SK-N-SH treated with all-trans-retinoic acid at 6 μM for 48 hours (cell line): ENCODE results near the gene CACNA2D3.

ENCODE experiments used
- ATAC-seq: fragments of 200-7000 bp; cut with Tn5 transposase; 3 replicates; pipeline ENCODE4 v1.9.1; 2020; ENCODE audit warnings: mild to moderate bottlenecking, moderate library complexity
- ARNTL ChIP-seq: fragments of 450-650 bp; formaldehyde crosslinking; IDR thresholded peaks from 2 replicates; pipeline ENCODE4 v1.5.0; 2020; ENCODE audit warnings: low read depth, mild to moderate bottlenecking, moderate library complexity, borderline replicate concordance
- BACH2 ChIP-seq: fragments of 250-450 bp; sonication (Bioruptor Pico); IDR thresholded peaks from 2 replicates; pipeline ENCODE4 v1.9.0; 2021; ENCODE audit warnings: mild to moderate bottlenecking, borderline replicate concordance
- CREB5 ChIP-seq: fragments of 250-450 bp; sonication (Bioruptor Pico); IDR thresholded peaks from 2 replicates; pipeline ENCODE4 v1.5.1; 2020; ENCODE audit warnings: low read depth, mild to moderate bottlenecking, moderate library complexity
- CSDC2 ChIP-seq: fragments of 250-450 bp; sonication (Bioruptor Pico); IDR thresholded peaks from 2 replicates; pipeline ENCODE4 v1.5.0; 2020; ENCODE audit warnings: mild to moderate bottlenecking, moderate library complexity
- CSRNP3 ChIP-seq: fragments of 250-450 bp; sonication (Bioruptor Pico); IDR thresholded peaks from 2 replicates; pipeline ENCODE4 v1.5.1; 2021; ENCODE audit warnings: mild to moderate bottlenecking, moderate library complexity
- ESRRG ChIP-seq: fragments of 250-450 bp; sonication (Bioruptor Pico); IDR thresholded peaks from 2 replicates; pipeline ENCODE4 v1.6.1; 2021; ENCODE audit warnings: mild to moderate bottlenecking
- GLIS3 ChIP-seq: fragments of 250-450 bp; sonication (Bioruptor Pico); IDR thresholded peaks from 2 replicates; pipeline ENCODE4 v1.5.0; 2020; ENCODE audit warnings: mild to moderate bottlenecking, moderate library complexity
- ISL1 ChIP-seq: fragments of 250-450 bp; sonication (Bioruptor Pico); IDR thresholded peaks from 2 replicates; pipeline ENCODE4 v2.1.2; 2022; ENCODE audit warnings: mild to moderate bottlenecking, moderate library complexity
- OSR1 ChIP-seq: fragments of 250-450 bp; sonication (Bioruptor Pico); IDR thresholded peaks from 2 replicates; pipeline ENCODE4 v1.8.0; 2022; ENCODE audit warnings: moderate library complexity, mild to moderate bottlenecking, inconsistent platforms
- POU6F1 ChIP-seq: fragments of 250-450 bp; sonication (Bioruptor Pico); IDR thresholded peaks from 2 replicates; pipeline ENCODE4 v1.8.0; 2021; ENCODE audit warnings: low read depth, mild to moderate bottlenecking, moderate library complexity, borderline replicate concordance
- PPARA ChIP-seq: fragments of 250-450 bp; sonication (Bioruptor Pico); IDR thresholded peaks from 2 replicates; pipeline ENCODE4 v1.5.0; 2020; ENCODE audit warnings: mild to moderate bottlenecking, borderline replicate concordance
- SNAI2 ChIP-seq: fragments of 250-450 bp; sonication (Bioruptor Pico); IDR thresholded peaks from 2 replicates; pipeline ENCODE4 v1.5.0; 2020; ENCODE audit warnings: mild to moderate bottlenecking, moderate library complexity
- TCF4 ChIP-seq: fragments of 250-450 bp; sonication (Bioruptor Pico); IDR thresholded peaks from 2 replicates; pipeline ENCODE4 v1.8.0; 2021; ENCODE audit warnings: mild to moderate bottlenecking, moderate library complexity, borderline replicate concordance
- TSHZ2 ChIP-seq: fragments of 250-450 bp; sonication (Bioruptor Pico); IDR thresholded peaks from 2 replicates; pipeline ENCODE4 v1.5.0; 2020; ENCODE audit warnings: mild to moderate bottlenecking, moderate library complexity
- ZC3H10 ChIP-seq: fragments of 250-450 bp; sonication (Bioruptor Pico); IDR thresholded peaks from 2 replicates; pipeline ENCODE4 v1.5.1; 2021; ENCODE audit warnings: mild to moderate bottlenecking, moderate library complexity
- ZFP3 ChIP-seq: fragments of 250-450 bp; sonication (Bioruptor Pico); IDR thresholded peaks from 2 replicates; pipeline ENCODE4 v1.5.0; 2020; ENCODE audit warnings: mild to moderate bottlenecking, moderate library complexity
- ZNF565 ChIP-seq: fragments of 450-650 bp; formaldehyde crosslinking; conservative IDR thresholded peaks from 2 replicates; pipeline ENCODE4 v1.5.0; 2020; ENCODE audit warnings: low read depth, mild to moderate bottlenecking, moderate library complexity
- ZNF70 ChIP-seq: fragments of 450-650 bp; formaldehyde crosslinking; IDR thresholded peaks from 2 replicates; pipeline ENCODE4 v1.5.0; 2020; ENCODE audit warnings: mild to moderate bottlenecking, moderate library complexity
- ZNF8 ChIP-seq: fragments of 450-650 bp; formaldehyde crosslinking; IDR thresholded peaks from 2 replicates; pipeline ENCODE4 v1.5.0; 2020; ENCODE audit warnings: mild to moderate bottlenecking, moderate library complexity

Gene CACNA2D3

GRCh38 chr3:54641226-54642014 lies 519.1 kb downstream of the CACNA2D3 start:
- ATAC-seq, result no peak
- TF ChIP-seq SNAI2, result no peak
- no peak for TF ChIP-seq PPARA (CRISPR knock-in tag)
- TF ChIP-seq GLIS3 (CRISPR knock-in tag), result no peak
- TF ChIP-seq CREB5, result no peak
- no peak for TF ChIP-seq ESRRG
- TF ChIP-seq OSR1 (CRISPR knock-in tag), result no peak
- TF ChIP-seq ZC3H10 (CRISPR knock-in tag), result no peak
- no peak for TF ChIP-seq ZFP3 (CRISPR knock-in tag)
- no peak for TF ChIP-seq TSHZ2 (CRISPR knock-in tag)
- no peak for TF ChIP-seq ZNF565
- TF ChIP-seq ZNF70 (CRISPR knock-in tag), result no peak

GRCh38 chr3:54642147-54642546 lies 519.8 kb downstream of the CACNA2D3 start:
- TF ChIP-seq BACH2, result no peak
- TF ChIP-seq CREB5, result no peak
- TF ChIP-seq ESRRG, result no peak
- no peak for TF ChIP-seq ARNTL
- no peak for TF ChIP-seq GLIS3 (CRISPR knock-in tag)
- no peak for TF ChIP-seq CSRNP3
- TF ChIP-seq SNAI2, result no peak
- no peak for TF ChIP-seq ZNF8 (CRISPR knock-in tag)
- TF ChIP-seq PPARA (CRISPR knock-in tag), result no peak
- no peak for TF ChIP-seq POU6F1
- no peak for TF ChIP-seq TSHZ2 (CRISPR knock-in tag)
- TF ChIP-seq TCF4 (CRISPR knock-in tag), result no peak
- no peak for TF ChIP-seq ZNF70 (CRISPR knock-in tag)
- no peak for TF ChIP-seq ISL1 (CRISPR knock-in tag)
- no peak for TF ChIP-seq CSDC2 (CRISPR knock-in tag)
- no peak for ATAC-seq
